ENCODE measurements around the gene JSRP1.
A peak's percentile ranks its signal among the peaks of the same experiment; 100 is the strongest.

Gene JSRP1

DNA sequence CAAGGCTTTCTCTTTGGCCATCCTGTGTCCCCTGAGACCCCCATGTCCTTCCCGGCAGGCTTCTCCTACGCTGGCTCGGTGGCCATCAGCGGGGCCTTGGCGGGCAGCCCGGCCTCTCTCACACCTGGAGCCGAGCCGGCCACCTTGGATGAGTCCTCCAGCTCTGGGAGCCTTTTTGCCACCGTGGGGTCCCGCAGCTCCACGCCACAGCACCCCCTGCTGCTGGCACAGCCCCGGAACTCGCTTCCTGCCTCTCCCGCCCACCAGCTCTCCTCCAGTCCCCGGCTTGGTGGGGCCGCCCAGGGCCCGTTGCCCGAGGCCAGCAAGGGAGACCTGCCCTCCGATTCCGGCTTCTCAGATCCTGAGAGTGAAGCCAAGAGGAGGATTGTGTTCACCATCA is 34.3 kb downstream of the JSRP1 start:
- Histone ChIP-seq H3F3A (ENCODE audit: insufficient read depth, low read length) (no peaks in the 10 kb centered on the region), H2AFZ (ENCODE audit: low read length) (no peak overlapping the region), H3K4me2 (ENCODE audit: low read length) (no peak overlapping the region), H3K9me2 (ENCODE audit: low read depth, low read length) (no peaks in the 10 kb centered on the region), H3K4me3 (ENCODE audit: low read depth, low read length, poor library complexity, severe bottlenecking) (no peak overlapping the region), H3K4me1 (ENCODE audit: insufficient read depth, low read length, severe bottlenecking) (peaks cover 57% of the 10 kb centered on the region), H3K9me3 (ENCODE audit: low read length) (no peaks in the 10 kb centered on the region), H4K20me1 (ENCODE audit: insufficient read depth, low read length) (no peaks in the 10 kb centered on the region), H3K79me2 (ENCODE audit: insufficient read depth, low read length) (no peaks in the 10 kb centered on the region), H3K36me3 (ENCODE audit: insufficient read depth, low read length) (peaks cover 48% of the 10 kb centered on the region), H3K9ac (ENCODE audit: low read length) (no peak overlapping the region), H3K27ac (ENCODE audit: low read depth, low read length, poor library complexity, severe bottlenecking) (peak overlapping the region; percentile 73), H3K27me3 (ENCODE audit: insufficient read depth, low read length) (no peaks in the 10 kb centered on the region)
- TF ChIP-seq, protein P1, sequence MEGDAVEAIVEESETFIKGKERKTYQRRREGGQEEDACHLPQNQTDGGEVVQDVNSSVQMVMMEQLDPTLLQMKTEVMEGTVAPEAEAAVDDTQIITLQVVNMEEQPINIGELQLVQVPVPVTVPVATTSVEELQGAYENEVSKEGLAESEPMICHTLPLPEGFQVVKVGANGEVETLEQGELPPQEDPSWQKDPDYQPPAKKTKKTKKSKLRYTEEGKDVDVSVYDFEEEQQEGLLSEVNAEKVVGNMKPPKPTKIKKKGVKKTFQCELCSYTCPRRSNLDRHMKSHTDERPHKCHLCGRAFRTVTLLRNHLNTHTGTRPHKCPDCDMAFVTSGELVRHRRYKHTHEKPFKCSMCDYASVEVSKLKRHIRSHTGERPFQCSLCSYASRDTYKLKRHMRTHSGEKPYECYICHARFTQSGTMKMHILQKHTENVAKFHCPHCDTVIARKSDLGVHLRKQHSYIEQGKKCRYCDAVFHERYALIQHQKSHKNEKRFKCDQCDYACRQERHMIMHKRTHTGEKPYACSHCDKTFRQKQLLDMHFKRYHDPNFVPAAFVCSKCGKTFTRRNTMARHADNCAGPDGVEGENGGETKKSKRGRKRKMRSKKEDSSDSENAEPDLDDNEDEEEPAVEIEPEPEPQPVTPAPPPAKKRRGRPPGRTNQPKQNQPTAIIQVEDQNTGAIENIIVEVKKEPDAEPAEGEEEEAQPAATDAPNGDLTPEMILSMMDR (IDR thresholded peaks at IDR 0.05; ENCODE audit: low read length): 0 out of 2 replicates have a peak, but pooled peaks have one; percentile 16
- TF ChIP-seq EZH2 (IDR thresholded peaks at IDR 0.05; ENCODE audit: borderline replicate concordance, low read length): no peak

DNA sequence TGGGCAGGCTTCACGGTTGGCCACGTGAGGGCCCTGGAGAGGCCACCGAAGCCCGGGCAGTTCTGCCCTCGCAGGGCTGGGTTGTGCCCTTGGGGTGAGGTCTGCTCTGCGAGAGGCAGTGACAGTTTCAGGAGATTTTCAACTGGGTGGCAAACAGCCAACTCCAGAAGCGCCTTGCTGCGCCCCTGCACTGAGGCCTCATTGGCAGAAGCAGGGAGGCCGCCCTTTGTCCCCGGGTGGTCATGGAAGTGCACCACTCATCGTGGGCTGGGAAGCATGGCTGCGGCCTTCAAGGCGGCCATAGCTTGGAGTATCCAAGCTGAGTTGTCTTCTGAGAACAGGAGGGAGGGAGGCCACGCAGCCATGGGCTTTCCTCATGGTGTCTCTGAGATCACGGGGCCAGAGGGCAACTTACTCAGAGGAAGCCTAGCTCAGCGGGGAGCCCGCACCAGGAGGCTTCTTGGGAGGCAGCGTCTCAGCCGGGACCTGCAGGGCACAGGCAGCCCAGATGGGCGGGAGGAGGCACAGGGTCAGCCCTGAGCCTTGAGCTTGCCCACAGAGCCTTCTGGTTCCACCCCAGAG is 34.9 kb downstream of the JSRP1 start:
- Histone ChIP-seq H3K79me2 (ENCODE audit: insufficient read depth, low read length) (no peaks in the 10 kb centered on the region), H3K4me3 (ENCODE audit: low read depth, low read length, poor library complexity, severe bottlenecking) (no peak overlapping the region), H3K4me2 (ENCODE audit: low read length) (peak overlapping the region; percentile 20; the same call in 1 of the 2 replicates), H3K27me3 (ENCODE audit: insufficient read depth, low read length) (no peaks in the 10 kb centered on the region), H3K27ac (ENCODE audit: low read depth, low read length, poor library complexity, severe bottlenecking) (peak overlapping the region; percentile 73), H3K9me2 (ENCODE audit: low read depth, low read length) (no peaks in the 10 kb centered on the region), H2AFZ (ENCODE audit: low read length) (no peak overlapping the region), H4K20me1 (ENCODE audit: insufficient read depth, low read length) (no peaks in the 10 kb centered on the region), H3K9me3 (ENCODE audit: low read length) (no peaks in the 10 kb centered on the region), H3F3A (ENCODE audit: insufficient read depth, low read length) (no peaks in the 10 kb centered on the region), H3K4me1 (ENCODE audit: insufficient read depth, low read length, severe bottlenecking) (peaks cover 52% of the 10 kb centered on the region), H3K36me3 (ENCODE audit: insufficient read depth, low read length) (peaks cover 48% of the 10 kb centered on the region), H3K9ac (ENCODE audit: low read length) (no peak overlapping the region; the same call in 1 of the 2 replicates)
- no peak for TF ChIP-seq EZH2 (IDR thresholded peaks at IDR 0.05; ENCODE audit: borderline replicate concordance, low read length)

DNA sequence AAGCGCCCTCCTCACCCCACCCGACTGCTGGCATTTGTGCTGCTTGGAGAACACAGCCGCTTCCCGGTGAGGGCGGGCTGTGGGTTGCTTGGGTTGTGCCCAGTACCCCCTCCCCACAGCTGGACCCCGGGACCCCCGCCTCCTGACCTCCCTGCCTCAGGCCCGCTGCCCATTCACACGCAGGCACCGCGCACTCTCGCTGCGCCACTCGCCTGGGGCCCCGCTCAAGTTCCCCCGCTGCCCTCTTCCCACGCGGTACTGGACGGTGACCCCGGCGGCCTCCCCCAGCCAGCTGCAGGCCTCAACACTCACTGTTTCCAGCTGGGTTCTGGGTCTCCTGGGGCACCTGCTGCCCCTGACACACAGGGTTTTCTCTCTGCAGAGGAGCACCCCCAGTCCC is 36.5 kb downstream of the JSRP1 start:
- H3F3A ChIP-seq (ENCODE audit: insufficient read depth, low read length): no peaks in the 10 kb centered on the region
- no peaks in the 10 kb centered on the region for H3K9me2 ChIP-seq (ENCODE audit: low read depth, low read length)
- H3K4me2 ChIP-seq (ENCODE audit: low read length): peak overlapping the region; percentile 23; the same call in 1 of the 2 replicates
- H3K4me1 ChIP-seq (ENCODE audit: insufficient read depth, low read length, severe bottlenecking): peaks cover 63% of the 10 kb centered on the region
- H3K4me3 ChIP-seq (ENCODE audit: low read depth, low read length, poor library complexity, severe bottlenecking): no peak overlapping the region
- TF ChIP-seq, protein P1 (IDR thresholded peaks at IDR 0.05; ENCODE audit: low read length): no peak
- TF ChIP-seq EZH2 (IDR thresholded peaks at IDR 0.05; ENCODE audit: borderline replicate concordance, low read length): no peak
- H4K20me1 ChIP-seq (ENCODE audit: insufficient read depth, low read length): no peaks in the 10 kb centered on the region
- peak overlapping the region; percentile 73 for H3K27ac ChIP-seq (ENCODE audit: low read depth, low read length, poor library complexity, severe bottlenecking)
- H3K79me2 ChIP-seq (ENCODE audit: insufficient read depth, low read length): no peaks in the 10 kb centered on the region
- H3K9ac ChIP-seq (ENCODE audit: low read length): peak overlapping the region; percentile 21; the same call in 1 of the 2 replicates
- H2AFZ ChIP-seq (ENCODE audit: low read length): no peak overlapping the region
- peaks cover 40% of the 10 kb centered on the region for H3K36me3 ChIP-seq (ENCODE audit: insufficient read depth, low read length)
- H3K9me3 ChIP-seq (ENCODE audit: low read length): no peaks in the 10 kb centered on the region
- H3K27me3 ChIP-seq (ENCODE audit: insufficient read depth, low read length): no peaks in the 10 kb centered on the region

DNA sequence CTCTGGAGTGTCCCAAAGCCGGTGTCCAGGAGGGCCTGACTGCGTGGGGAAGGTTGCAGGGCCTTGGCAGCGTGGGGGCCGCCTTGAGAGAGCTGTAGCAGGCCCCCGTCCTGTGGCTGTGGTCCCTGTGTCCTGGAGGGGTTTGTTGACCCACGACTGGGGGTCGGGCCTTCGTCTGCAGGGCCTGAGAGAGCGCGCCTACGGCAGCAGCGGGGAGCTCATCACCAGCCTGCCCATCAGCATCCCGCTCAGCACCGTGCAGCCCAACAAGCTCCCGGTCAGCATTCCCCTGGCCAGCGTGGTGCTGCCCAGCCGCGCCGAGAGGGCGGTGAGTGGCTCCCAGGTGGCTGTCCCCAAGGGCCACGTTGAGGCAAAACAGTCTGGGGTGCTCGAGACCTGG is 38.6 kb downstream of the JSRP1 start:
- Histone ChIP-seq H4K20me1 (ENCODE audit: insufficient read depth, low read length) (no peaks in the 10 kb centered on the region), H3K4me3 (ENCODE audit: low read depth, low read length, poor library complexity, severe bottlenecking) (no peak overlapping the region), H3K4me1 (ENCODE audit: insufficient read depth, low read length, severe bottlenecking) (peaks cover 46% of the 10 kb centered on the region), H3K9me3 (ENCODE audit: low read length) (no peaks in the 10 kb centered on the region), H3K9ac (ENCODE audit: low read length) (no peak overlapping the region), H3K36me3 (ENCODE audit: insufficient read depth, low read length) (peaks cover 42% of the 10 kb centered on the region), H3K79me2 (ENCODE audit: insufficient read depth, low read length) (no peaks in the 10 kb centered on the region), H2AFZ (ENCODE audit: low read length) (no peak overlapping the region), H3K9me2 (ENCODE audit: low read depth, low read length) (no peaks in the 10 kb centered on the region), H3K27ac (ENCODE audit: low read depth, low read length, poor library complexity, severe bottlenecking) (no peak overlapping the region), H3F3A (ENCODE audit: insufficient read depth, low read length) (no peaks in the 10 kb centered on the region), H3K27me3 (ENCODE audit: insufficient read depth, low read length) (no peaks in the 10 kb centered on the region), H3K4me2 (ENCODE audit: low read length) (no peak overlapping the region)
- no peak for TF ChIP-seq EZH2 (IDR thresholded peaks at IDR 0.05; ENCODE audit: borderline replicate concordance, low read length)
- TF ChIP-seq, protein P1 (IDR thresholded peaks at IDR 0.05; ENCODE audit: low read length): no peak

All from OCI-LY1 (cell line).